ENCODE results near the gene ID4. TPM values are rescaled to one million over a fixed set of nuclear protein-coding genes. Genes with fewer than 3 reads are reported as not detected.

Gene ID4
- total RNA-seq, 1 donor from 2014 or later, result 115 TPM

- DNase-seq (ENCODE audit: low spot score in 2 of 2, unreplicated experiment in 2 of 2), result no peak
- peaks cover 11% of the 10 kb centered on the region for H3K4me1 Mint-ChIP-seq
- no peaks in the 10 kb centered on the region for H3K36me3 Mint-ChIP-seq
- H3K9me3 Mint-ChIP-seq, result no peaks in the 10 kb centered on the region
- no peak overlapping the region for H3K4me3 Mint-ChIP-seq
- no peak overlapping the region for H3K27ac Mint-ChIP-seq
- no peaks in the 10 kb centered on the region for H3K27me3 Mint-ChIP-seq (ENCODE audit: low read depth)
- no peak for TF ChIP-seq CTCF (IDR thresholded peaks at IDR 0.05; ENCODE audit: unreplicated experiment)
These were observed 23.2 kb downstream of the ID4 start for GRCh38 chr6:19860235-19860877.

GRCh38 chr6:19864285-19864684 is 27.1 kb downstream of the ID4 start:
- H3K4me3 Mint-ChIP-seq, result no peak overlapping the region
- no peaks in the 10 kb centered on the region for H3K9me3 Mint-ChIP-seq
- no peak for TF ChIP-seq CTCF (IDR thresholded peaks at IDR 0.05; ENCODE audit: unreplicated experiment)

GRCh38 chr6:19865178-19865577 is 28.0 kb downstream of the ID4 start:
- Mint-ChIP-seq H3K27ac (no peak overlapping the region), H3K36me3 (no peaks in the 10 kb centered on the region), H3K4me3 (no peak overlapping the region), H3K9me3 (no peaks in the 10 kb centered on the region), H3K4me1 (peaks cover 26% of the 10 kb centered on the region), H3K27me3 (ENCODE audit: low read depth) (no peaks in the 10 kb centered on the region)
- TF ChIP-seq CTCF (IDR thresholded peaks at IDR 0.05; ENCODE audit: unreplicated experiment), result no peak
- no peak for DNase-seq (ENCODE audit: low spot score in 2 of 2, unreplicated experiment in 2 of 2)

More at GRCh38 chr6:19864285-19864684, 27.1 kb downstream of the ID4 start:
- peaks cover 29% of the 10 kb centered on the region for H3K4me1 Mint-ChIP-seq
- no peaks in the 10 kb centered on the region for H3K36me3 Mint-ChIP-seq
- no peak for DNase-seq (ENCODE audit: low spot score in 2 of 2, unreplicated experiment in 2 of 2)
- no peaks in the 10 kb centered on the region for H3K27me3 Mint-ChIP-seq (ENCODE audit: low read depth)
- H3K27ac Mint-ChIP-seq, result no peak overlapping the region

- TF ChIP-seq CTCF (IDR thresholded peaks at IDR 0.05; ENCODE audit: unreplicated experiment), result no peak
- DNase-seq (ENCODE audit: low spot score in 2 of 2, unreplicated experiment in 2 of 2), result no peak
- Mint-ChIP-seq H3K9me3 (no peaks in the 10 kb centered on the region), H3K4me3 (peak overlapping the region; percentile 30), H3K4me1 (peaks cover 19% of the 10 kb centered on the region), H3K36me3 (no peaks in the 10 kb centered on the region), H3K27ac (peak overlapping the region; percentile 2), H3K27me3 (ENCODE audit: low read depth) (no peaks in the 10 kb centered on the region)
These were observed 29.2 kb downstream of the ID4 start for GRCh38 chr6:19866173-19866984.

GRCh38 chr6:19866985-19867627 is 29.9 kb downstream of the ID4 start:
- Mint-ChIP-seq H3K27ac (no peak overlapping the region), H3K9me3 (no peaks in the 10 kb centered on the region), H3K4me1 (peaks cover 19% of the 10 kb centered on the region), H3K36me3 (no peaks in the 10 kb centered on the region), H3K4me3 (no peak overlapping the region), H3K27me3 (ENCODE audit: low read depth) (no peaks in the 10 kb centered on the region)
- TF ChIP-seq CTCF (IDR thresholded peaks at IDR 0.05; ENCODE audit: unreplicated experiment), result no peak
- DNase-seq (ENCODE audit: low spot score in 2 of 2, unreplicated experiment in 2 of 2), result no peak

Data from mesothelial cell of epicardium (in vitro differentiated cells).